GM12878 (cell line): ENCODE data around the gene MAP3K5. TPM values are rescaled to one million over a fixed set of nuclear protein-coding genes. Genes with fewer than 3 reads are reported as not detected.

Experiments
- ATAC-seq: fragments of 200-7000 bp; cut with Tn5 transposase; 3 replicates; pipeline ENCODE4 v1.9.1; 2020; ENCODE audit warnings: mild to moderate bottlenecking, moderate library complexity
- BruUV-seq: library from RNA; stranded (reverse); fragments of 400-500 nt; replicated peaks from 2 replicates; lab custom pipeline; 2021; lab: Mats Ljungman, UMichigan
- CTCF ChIA-PET: fragments of 300-600 bp; sonication (Branson Sonifier 250); formaldehyde crosslinking; extraction: SDS; loops from one replicate; lab custom pipeline; 2021; ENCODE audit warnings: inconsistent platforms; lab: Yijun Ruan, JAX
- POLR2A ChIA-PET: fragments of 350-600 bp; formaldehyde crosslinking; extraction: SDS; loops from one replicate; lab custom pipeline; 2021; ENCODE audit warnings: inconsistent platforms; lab: Charles Lee
- RAD21 ChIA-PET: fragments of 300-600 bp; sonication (Branson Sonifier 250); formaldehyde crosslinking; loops from one replicate; lab custom pipeline; 2023; ENCODE audit warnings: antibody characterized with exemption; ENCODE audit not compliant: unreplicated experiment; lab: Charles Lee
- SMC1A ChIA-PET: fragments of 300-600 bp; sonication (Branson Sonifier 250); formaldehyde crosslinking; loops from one replicate; lab custom pipeline; 2023; ENCODE audit not compliant: unreplicated experiment, uncharacterized antibody; lab: Charles Lee
- DNase-seq: peaks from one replicate; pipeline ENCODE4 v3.0.0-alpha.2; 2011; ENCODE audit warnings: low read depth, low spot score
- FAIRE-seq: peaks from 3 replicates; lab custom pipeline; 2011; peaks lifted over from hg19 to GRCh38; lab: Jason Lieb, UNC
- H2AFZ ChIP-seq: 2 replicates; pipeline ENCODE4 v1.6.0; 2011; ENCODE audit warnings: low read depth, low read length, control low read depth; ENCODE audit not compliant: control insufficient read depth
- H3K27ac ChIP-seq: 2 replicates; pipeline ENCODE4 v1.5.1; 2011; ENCODE audit warnings: control low read depth; ENCODE audit not compliant: control insufficient read depth, insufficient read depth
- H3K27me3 ChIP-seq, 2 experiments: replicated peaks in 1 of 2; 2 replicates each; pipeline versions ENCODE4 v1.6.0 to v1.6.1; 2011; ENCODE audit warnings: low read length in 1 of 2; ENCODE audit not compliant: control insufficient read depth in 2 of 2, insufficient read depth in 2 of 2
- H3K36me3 ChIP-seq, 2 experiments: 2 replicates each; pipeline ENCODE4 v1.5.1; 2011; ENCODE audit warnings: low read length in 1 of 2; ENCODE audit not compliant: control insufficient read depth in 2 of 2, insufficient read depth in 2 of 2
- H3K4me1 ChIP-seq: 2 replicates; pipeline ENCODE4 v1.6.1; 2011; ENCODE audit warnings: mild to moderate bottlenecking, low read length, moderate library complexity, mixed read lengths; ENCODE audit not compliant: control insufficient read depth, insufficient read depth
- H3K4me2 ChIP-seq: 2 replicates; pipeline ENCODE4 v1.6.0; 2011; ENCODE audit warnings: control low read depth; ENCODE audit not compliant: control insufficient read depth, insufficient read depth
- H3K4me3 ChIP-seq: fragments of 200-600 bp; sonication (generic); 2 replicates; pipeline ENCODE4 v1.5.1; 2016
- H3K79me2 ChIP-seq: 2 replicates; pipeline ENCODE4 v1.6.0; 2011; ENCODE audit warnings: low read length; ENCODE audit not compliant: control insufficient read depth, insufficient read depth
- H3K9ac ChIP-seq: 2 replicates; pipeline ENCODE4 v1.8.0; 2011; ENCODE audit warnings: low read length, control low read depth, mixed read lengths; ENCODE audit not compliant: control insufficient read depth, insufficient read depth
- H3K9me3 ChIP-seq: replicated peaks from 3 replicates; pipeline ENCODE4 v1.5.1; 2011; ENCODE audit warnings: mild to moderate bottlenecking, low read length; ENCODE audit not compliant: control insufficient read depth, insufficient read depth
- H4K20me1 ChIP-seq: 2 replicates; pipeline ENCODE4 v1.6.0; 2011; ENCODE audit not compliant: control insufficient read depth, insufficient read depth
- BCL11A ChIP-seq: IDR thresholded peaks from 2 replicates; pipeline ENCODE4 v1.6.1; 2011; ENCODE audit warnings: low read depth, low read length
- MXI1 ChIP-seq: fragments of 150-350 bp; IDR thresholded peaks from 2 replicates; pipeline ENCODE4 v1.6.1; 2011; ENCODE audit warnings: low read depth, mild to moderate bottlenecking, inconsistent platforms, low read length, improper control_type of control experiment
- RAD21 ChIP-seq: IDR thresholded peaks from 2 replicates; pipeline ENCODE4 v1.6.1; 2011; ENCODE audit warnings: mild to moderate bottlenecking, low read depth, low read length, moderate library complexity; ENCODE audit not compliant: insufficient read depth
- RELA ChIP-seq: fragments of 450-650 bp; IDR thresholded peaks from 2 replicates; pipeline ENCODE4 v1.8.0; 2014; ENCODE audit warnings: borderline replicate concordance; ENCODE audit not compliant: partially characterized antibody
- RFX5 ChIP-seq: IDR thresholded peaks from 2 replicates; pipeline ENCODE4 v1.6.1; 2011; ENCODE audit warnings: low read depth, low read length, improper control_type of control experiment
- SREBF1 ChIP-seq: IDR thresholded peaks from 2 replicates; pipeline ENCODE4 v1.6.1; 2012; ENCODE audit warnings: mild to moderate bottlenecking, low read length
- SREBF2 ChIP-seq: IDR thresholded peaks from 2 replicates; pipeline ENCODE4 v1.6.1; 2012; ENCODE audit warnings: mild to moderate bottlenecking, low read length
- TCF12 ChIP-seq: IDR thresholded peaks from 2 replicates; pipeline ENCODE4 v1.6.1; 2011; ENCODE audit warnings: low read depth, mild to moderate bottlenecking, low read length
- ZNF24 ChIP-seq: fragments of 450-650 bp; IDR thresholded peaks from 2 replicates; pipeline ENCODE4 v1.6.1; 2017; ENCODE audit warnings: antibody characterized with exemption, mild to moderate bottlenecking
- ZNF622 ChIP-seq: fragments of 450-650 bp; IDR thresholded peaks from 2 replicates; pipeline ENCODE4 v1.6.1; 2017; ENCODE audit warnings: mild to moderate bottlenecking, inconsistent platforms
- in situ Hi-C: fragments of 300-500 bp; cut with MboI; formaldehyde crosslinking; loops from 9 replicates; pipeline ENCODE4 v1.14.3; 2018; ENCODE audit warnings: mixed read lengths
- intact Hi-C: fragments of 100-400 bp; cut with micrococcal nuclease; formaldehyde crosslinking; loops from one replicate; pipeline ENCODE4 v1.14.2; 2022; ENCODE audit not compliant: unreplicated experiment
- polyA plus RNA-seq, 11 experiments: library from polyadenylated mRNA; depleted of rRNA in 4 of 11; unstranded in 6 of 11; stranded (reverse) in 5 of 11; fragments of >200 nt; fragmentation: Nextera tagmentation in 4 of 11; fragmentation: Illumina TruSeq in 1 of 11; extraction: Ambion mirVana in 4 of 11; extraction: Trizol in 1 of 11; gene quantifications; 1 replicate in 1 of 11; 2 replicates in 10 of 11; pipeline versions ENCODE4 v1.2.1 to v1.2.3, GENCODE V29; 2011 to 2016; ENCODE audit warnings: inconsistent platforms in 2 of 11, missing spikeins in 2 of 11, low read depth in 1 of 11
- total RNA-seq, 4 experiments: library from RNA; depleted of rRNA in 3 of 4; stranded (reverse); fragments of >200 nt in 3 of 4; fragmentation: Illumina TruSeq in 1 of 4; extraction: Trizol in 1 of 4; gene quantifications; 2 replicates each; pipeline versions ENCODE4 v1.2.1 to v1.2.3, GENCODE V29; 2013 to 2021
- TF ChIP-seq, protein P1 (sequence below): fragments of 450-650 bp; IDR thresholded peaks from 2 replicates; pipeline ENCODE4 v1.6.1; 2016; ENCODE audit warnings: mild to moderate bottlenecking
- TF ChIP-seq, protein P2 (sequence below): fragments of 450-650 bp; IDR thresholded peaks from 2 replicates; pipeline ENCODE4 v1.6.1; 2017; ENCODE audit warnings: mild to moderate bottlenecking, low read depth, inconsistent platforms; ENCODE audit not compliant: poor library complexity, severe bottlenecking
- TF ChIP-seq, protein P3 (sequence below): IDR thresholded peaks from 2 replicates; pipeline ENCODE4 v1.6.1; 2011; ENCODE audit warnings: borderline replicate concordance, low read depth, mild to moderate bottlenecking, moderate library complexity, low read length; ENCODE audit not compliant: insufficient read depth, poor library complexity, severe bottlenecking

The MAP3K5 gene
- total and polyA plus RNA-seq, 10 of the 15 experiments (the other 5 are each of a cell fraction or from before 2014, with no cell fraction given) = 5.4 to 34.3 (median 26.4) TPM

DNA sequence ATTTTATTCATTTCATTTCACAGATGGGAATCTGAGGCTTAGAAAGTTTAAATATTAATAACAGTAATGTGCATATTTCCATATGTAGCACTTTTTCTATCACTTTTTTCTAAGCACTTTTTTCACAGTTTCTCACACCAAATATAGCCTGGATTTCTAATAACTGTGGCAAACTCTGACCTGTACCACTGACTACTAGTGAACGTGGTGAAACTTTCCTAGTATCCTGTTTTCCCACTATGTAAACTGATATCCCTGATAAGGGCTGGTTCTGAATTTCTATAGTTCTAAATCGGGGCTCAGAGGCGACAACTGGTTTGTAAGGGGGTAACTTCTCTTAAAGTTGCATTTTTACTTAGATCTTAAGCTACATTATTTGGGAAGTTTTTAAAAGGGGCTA is 274.7 kb downstream of the MAP3K5 start (continued):
- TF ChIP-seq, protein P1, sequence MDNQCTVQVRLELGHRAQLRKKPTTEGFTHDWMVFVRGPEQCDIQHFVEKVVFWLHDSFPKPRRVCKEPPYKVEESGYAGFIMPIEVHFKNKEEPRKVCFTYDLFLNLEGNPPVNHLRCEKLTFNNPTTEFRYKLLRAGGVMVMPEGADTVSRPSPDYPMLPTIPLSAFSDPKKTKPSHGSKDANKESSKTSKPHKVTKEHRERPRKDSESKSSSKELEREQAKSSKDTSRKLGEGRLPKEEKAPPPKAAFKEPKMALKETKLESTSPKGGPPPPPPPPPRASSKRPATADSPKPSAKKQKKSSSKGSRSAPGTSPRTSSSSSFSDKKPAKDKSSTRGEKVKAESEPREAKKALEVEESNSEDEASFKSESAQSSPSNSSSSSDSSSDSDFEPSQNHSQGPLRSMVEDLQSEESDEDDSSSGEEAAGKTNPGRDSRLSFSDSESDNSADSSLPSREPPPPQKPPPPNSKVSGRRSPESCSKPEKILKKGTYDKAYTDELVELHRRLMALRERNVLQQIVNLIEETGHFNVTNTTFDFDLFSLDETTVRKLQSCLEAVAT = no peak
- TF ChIP-seq MXI1 (no peak), RAD21 (no peak)

DNA sequence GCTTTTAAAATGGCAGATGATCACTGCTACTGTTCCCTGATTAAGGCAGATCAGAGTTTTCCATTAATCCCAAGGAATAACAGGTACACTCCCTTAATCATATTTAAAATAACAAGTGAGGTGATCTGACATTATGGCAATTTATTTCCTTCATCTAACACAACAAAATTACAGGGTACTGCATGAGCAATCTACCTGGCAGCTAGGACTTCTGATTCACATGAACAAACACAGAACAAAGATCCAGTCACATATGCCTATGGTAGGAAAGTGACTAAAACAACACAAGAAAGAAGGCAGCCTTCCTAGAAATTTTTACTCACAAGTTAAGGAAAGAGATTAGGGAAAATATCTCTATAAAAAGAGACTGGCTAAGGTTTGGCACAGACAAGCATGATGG is 275.3 kb downstream of the MAP3K5 start:
- H3K4me3 ChIP-seq = no peak overlapping the region
- SMC1A ChIA-PET = no interaction called here
- POLR2A ChIA-PET = no interaction called here
- no peak for TF ChIP-seq ZNF24
- TF ChIP-seq BCL11A = no peak
- TF ChIP-seq SREBF2 = no peak
- TF ChIP-seq, protein P2, sequence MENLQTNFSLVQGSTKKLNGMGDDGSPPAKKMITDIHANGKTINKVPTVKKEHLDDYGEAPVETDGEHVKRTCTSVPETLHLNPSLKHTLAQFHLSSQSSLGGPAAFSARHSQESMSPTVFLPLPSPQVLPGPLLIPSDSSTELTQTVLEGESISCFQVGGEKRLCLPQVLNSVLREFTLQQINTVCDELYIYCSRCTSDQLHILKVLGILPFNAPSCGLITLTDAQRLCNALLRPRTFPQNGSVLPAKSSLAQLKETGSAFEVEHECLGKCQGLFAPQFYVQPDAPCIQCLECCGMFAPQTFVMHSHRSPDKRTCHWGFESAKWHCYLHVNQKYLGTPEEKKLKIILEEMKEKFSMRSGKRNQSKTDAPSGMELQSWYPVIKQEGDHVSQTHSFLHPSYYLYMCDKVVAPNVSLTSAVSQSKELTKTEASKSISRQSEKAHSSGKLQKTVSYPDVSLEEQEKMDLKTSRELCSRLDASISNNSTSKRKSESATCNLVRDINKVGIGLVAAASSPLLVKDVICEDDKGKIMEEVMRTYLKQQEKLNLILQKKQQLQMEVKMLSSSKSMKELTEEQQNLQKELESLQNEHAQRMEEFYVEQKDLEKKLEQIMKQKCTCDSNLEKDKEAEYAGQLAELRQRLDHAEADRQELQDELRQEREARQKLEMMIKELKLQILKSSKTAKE = no peak
- TF ChIP-seq RELA = no peak
- TF ChIP-seq, protein P3, sequence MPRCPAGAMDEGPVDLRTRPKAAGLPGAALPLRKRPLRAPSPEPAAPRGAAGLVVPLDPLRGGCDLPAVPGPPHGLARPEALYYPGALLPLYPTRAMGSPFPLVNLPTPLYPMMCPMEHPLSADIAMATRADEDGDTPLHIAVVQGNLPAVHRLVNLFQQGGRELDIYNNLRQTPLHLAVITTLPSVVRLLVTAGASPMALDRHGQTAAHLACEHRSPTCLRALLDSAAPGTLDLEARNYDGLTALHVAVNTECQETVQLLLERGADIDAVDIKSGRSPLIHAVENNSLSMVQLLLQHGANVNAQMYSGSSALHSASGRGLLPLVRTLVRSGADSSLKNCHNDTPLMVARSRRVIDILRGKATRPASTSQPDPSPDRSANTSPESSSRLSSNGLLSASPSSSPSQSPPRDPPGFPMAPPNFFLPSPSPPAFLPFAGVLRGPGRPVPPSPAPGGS = no peak
- TF ChIP-seq ZNF622 = no peak
- no peak for TF ChIP-seq RFX5
- no peak for TF ChIP-seq TCF12
- TF ChIP-seq SREBF1 = no peak
- TF ChIP-seq, all 136 proteins: peak for 0
- in situ Hi-C loops (no loop called here), intact Hi-C loops (no loop called here)
- DNase-seq (no peak), ATAC-seq (no peak), FAIRE-seq (no peak)
- no peaks in the 10 kb centered on the region for H3K36me3 ChIP-seq
- BruUV-seq = no TSS peak
- H3K27ac ChIP-seq = no peak overlapping the region
- no peaks in the 10 kb centered on the region for H3K79me2 ChIP-seq
- H3K4me1 ChIP-seq = no peaks in the 10 kb centered on the region
- no peaks in the 10 kb centered on the region for H3K9me3 ChIP-seq
- no peak overlapping the region for H3K9ac ChIP-seq
- RAD21 ChIA-PET = no interaction called here
- H2AFZ ChIP-seq = no peak overlapping the region
- H3K4me2 ChIP-seq = no peak overlapping the region
- H3K27me3 ChIP-seq = 0 out of 4 replicates have a peak, but pooled peaks cover 1 to 3% of the 10 kb centered on the region in 2 experiments
- no peaks in the 10 kb centered on the region for H4K20me1 ChIP-seq
- CTCF ChIA-PET = interaction anchor here (0.5 kb wide), 1 partner anchor 1769 kb away, joined by 4 read pairs; no protein-coding TSS in a partner anchor
